22Rv1 (cell line): Measurements from ENCODE around the gene UBXN11.
"Not testable (repeated sequence)": the region's sequence is repeated elsewhere in the genome, so short reads cannot be mapped to it uniquely, and the experiment has no call there.

Experiments used
- H3K27ac ChIP-seq: fragments of 450-650 bp; 2 replicates; pipeline ENCODE4 v1.5.1; 2017
- ZFX ChIP-seq: fragments of 450-650 bp; IDR thresholded peaks from 2 replicates; pipeline ENCODE4 v1.6.1; 2017; ENCODE audit warnings: antibody characterized with exemption, borderline replicate concordance
- TF ChIP-seq, protein P1 (sequence below): fragments of 450-650 bp; IDR thresholded peaks from 2 replicates; pipeline ENCODE4 v1.5.1; 2017; ENCODE audit warnings: mild to moderate bottlenecking

The UBXN11 gene

DNA sequence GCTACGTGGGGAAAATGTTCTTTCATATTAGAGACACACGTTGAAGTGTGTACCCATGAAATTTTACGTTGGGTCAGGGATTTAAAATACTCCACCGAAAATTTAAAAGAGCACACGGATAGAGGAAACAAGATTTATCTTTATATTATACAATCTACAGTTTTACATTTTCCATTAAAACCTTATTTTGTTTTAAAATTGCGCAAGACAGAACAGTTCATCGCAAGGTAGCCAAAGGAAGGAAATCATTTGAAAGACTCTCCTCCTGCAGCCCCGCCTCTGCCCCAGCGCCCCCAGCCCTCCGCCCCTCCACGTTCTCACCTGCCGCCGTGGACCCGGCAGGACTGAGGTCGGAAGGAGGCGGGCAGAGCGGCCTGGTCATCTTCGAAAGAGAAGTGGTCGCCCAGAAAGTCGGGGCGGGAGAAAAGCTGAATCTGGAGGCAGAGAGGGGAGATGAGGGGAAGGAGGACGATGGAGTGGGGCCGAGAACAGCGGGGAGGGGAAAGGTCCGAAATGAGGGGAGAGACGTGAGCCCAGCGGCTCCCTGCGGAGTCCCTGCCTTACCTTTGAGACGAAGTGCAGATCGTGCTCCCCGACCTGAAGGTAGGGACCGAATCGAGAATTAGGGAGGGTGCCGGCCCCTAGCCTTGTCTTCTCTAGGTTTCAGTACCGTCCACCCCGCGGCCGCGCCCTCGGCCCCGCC, 29.5 kb upstream of the UBXN11 start:
- TF ChIP-seq ZFX: no peak
- TF ChIP-seq, protein P1, sequence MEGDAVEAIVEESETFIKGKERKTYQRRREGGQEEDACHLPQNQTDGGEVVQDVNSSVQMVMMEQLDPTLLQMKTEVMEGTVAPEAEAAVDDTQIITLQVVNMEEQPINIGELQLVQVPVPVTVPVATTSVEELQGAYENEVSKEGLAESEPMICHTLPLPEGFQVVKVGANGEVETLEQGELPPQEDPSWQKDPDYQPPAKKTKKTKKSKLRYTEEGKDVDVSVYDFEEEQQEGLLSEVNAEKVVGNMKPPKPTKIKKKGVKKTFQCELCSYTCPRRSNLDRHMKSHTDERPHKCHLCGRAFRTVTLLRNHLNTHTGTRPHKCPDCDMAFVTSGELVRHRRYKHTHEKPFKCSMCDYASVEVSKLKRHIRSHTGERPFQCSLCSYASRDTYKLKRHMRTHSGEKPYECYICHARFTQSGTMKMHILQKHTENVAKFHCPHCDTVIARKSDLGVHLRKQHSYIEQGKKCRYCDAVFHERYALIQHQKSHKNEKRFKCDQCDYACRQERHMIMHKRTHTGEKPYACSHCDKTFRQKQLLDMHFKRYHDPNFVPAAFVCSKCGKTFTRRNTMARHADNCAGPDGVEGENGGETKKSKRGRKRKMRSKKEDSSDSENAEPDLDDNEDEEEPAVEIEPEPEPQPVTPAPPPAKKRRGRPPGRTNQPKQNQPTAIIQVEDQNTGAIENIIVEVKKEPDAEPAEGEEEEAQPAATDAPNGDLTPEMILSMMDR: no peak
- peak overlapping the region; percentile 48 for H3K27ac ChIP-seq

DNA sequence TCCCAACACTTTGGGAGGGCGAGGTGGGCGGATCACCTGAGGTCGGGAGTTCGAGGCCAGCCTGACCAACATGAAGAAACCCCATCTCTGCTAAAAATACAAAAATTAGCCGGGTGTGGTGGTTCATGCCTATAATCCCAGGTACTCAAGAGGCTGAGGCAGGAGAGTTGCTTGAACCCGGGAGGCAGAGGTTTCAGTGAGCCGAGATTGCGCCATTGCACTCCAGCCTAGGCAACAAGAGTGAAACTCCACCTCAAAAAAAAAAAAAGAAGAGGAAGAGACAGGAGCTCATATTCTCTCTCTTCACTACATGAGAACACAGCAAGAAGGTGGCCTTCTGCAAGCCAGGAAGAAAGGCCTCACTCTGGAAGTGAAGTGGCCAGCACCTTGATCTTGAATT, 26.9 kb upstream of the UBXN11 start:
- not testable (repeated sequence) for H3K27ac ChIP-seq

DNA sequence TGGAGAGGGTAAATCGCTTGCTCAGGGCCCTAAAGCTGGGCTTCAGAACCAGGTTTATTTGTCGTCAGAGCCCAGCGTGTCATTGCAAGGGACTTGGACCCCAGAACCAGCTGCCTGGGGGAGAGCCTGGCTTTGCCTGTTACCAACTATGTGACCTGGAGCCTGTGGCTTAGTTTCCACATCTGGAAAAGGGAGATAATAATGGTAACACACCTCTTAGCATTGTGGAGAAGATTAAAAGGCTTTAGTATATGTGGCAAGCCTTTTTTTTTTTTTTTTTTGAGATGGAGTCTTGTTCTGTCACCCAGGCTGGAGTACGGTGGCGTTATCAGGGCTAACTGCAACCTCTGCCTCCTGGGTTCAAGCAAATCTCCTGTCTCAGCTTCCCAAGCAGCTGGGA, 23.8 kb upstream of the UBXN11 start:
- H3K27ac ChIP-seq: no peak overlapping the region
- TF ChIP-seq ZFX: no peak
- TF ChIP-seq, protein P1: no peak

DNA sequence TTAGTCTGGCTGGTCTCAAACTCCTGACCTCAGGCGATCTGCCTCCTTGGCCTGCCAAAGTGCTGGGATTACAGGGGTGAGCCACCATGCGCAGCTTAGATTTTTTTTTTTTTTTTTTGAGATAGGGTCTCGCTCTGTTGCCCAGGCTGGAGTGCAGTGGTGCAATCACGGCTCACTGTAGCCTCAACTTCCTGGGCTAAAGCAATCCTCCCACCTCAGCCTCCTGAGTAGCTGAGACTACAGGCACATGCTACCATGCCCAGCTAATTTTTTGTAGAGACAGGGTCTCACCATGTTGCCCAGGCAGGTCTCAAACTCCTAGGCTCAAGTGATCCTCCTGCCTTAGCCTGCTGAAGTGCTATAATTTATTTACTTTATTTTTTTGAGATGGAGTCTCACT, 22.9 kb upstream of the UBXN11 start:
- H3K27ac ChIP-seq: not testable (repeated sequence)

DNA sequence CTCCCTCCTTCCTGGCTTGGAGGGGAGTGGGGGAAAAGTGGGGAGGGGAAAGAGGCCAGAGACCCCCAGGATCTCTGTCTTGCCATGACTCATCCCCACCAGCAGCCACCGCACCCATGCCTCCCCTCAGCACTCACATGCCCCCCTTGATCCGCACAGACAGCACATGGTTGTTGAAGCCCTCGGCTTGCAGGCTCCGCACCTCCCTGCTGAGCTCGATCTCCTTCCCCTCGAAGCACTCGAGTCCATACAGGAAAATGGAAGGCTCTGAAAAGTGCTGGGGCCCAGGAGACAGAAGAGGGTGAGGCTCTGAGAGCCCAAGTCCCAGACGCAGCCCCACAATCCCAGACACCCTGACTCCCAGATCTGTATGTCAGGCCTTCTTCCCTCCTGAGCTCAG, 22.2 kb upstream of the UBXN11 start:
- no peak overlapping the region for H3K27ac ChIP-seq
- TF ChIP-seq ZFX: no peak
- TF ChIP-seq, protein P1: no peak

DNA sequence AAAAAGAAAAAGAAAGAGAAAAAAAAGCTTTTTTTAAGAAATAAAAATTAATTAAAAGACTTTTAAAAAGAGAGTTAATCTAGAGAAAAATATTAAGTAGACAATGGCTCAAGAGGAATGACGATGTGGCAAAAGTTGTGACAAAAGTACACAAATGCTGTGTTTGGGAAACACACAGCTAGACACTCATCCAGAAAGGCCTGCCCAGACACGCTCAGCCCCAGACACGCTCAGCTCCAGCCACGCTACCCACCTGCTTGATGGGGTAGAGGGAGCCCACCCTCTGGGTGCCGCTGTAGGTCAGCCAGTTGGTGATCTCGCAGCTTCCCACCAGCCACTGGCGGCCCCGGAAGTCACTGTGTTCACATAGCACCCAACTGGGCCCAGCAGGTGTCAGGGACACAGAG, 21.5 kb upstream of the UBXN11 start:
- TF ChIP-seq, protein P1: no peak
- no peak for TF ChIP-seq ZFX
- H3K27ac ChIP-seq: no peak overlapping the region

DNA sequence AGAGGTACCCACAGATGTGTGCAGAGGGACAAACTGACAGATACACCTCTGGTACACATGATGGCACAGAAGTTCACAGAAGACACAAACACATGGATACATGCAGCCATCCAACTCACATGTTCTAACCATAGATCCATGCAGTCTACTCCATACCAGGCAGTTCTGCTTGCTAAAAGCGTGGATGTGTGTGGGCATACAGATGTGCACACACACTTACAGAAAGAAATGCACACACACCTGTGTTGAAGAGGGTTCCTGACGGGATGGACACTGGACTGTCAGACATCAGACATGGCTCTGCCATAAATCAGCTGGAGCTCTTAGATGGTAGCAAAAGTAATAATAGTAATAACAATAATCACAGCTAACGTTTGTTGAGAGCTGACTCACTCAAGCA, 18.1 kb upstream of the UBXN11 start:
- H3K27ac ChIP-seq: no peak overlapping the region
- no peak for TF ChIP-seq ZFX
- TF ChIP-seq, protein P1: no peak

DNA sequence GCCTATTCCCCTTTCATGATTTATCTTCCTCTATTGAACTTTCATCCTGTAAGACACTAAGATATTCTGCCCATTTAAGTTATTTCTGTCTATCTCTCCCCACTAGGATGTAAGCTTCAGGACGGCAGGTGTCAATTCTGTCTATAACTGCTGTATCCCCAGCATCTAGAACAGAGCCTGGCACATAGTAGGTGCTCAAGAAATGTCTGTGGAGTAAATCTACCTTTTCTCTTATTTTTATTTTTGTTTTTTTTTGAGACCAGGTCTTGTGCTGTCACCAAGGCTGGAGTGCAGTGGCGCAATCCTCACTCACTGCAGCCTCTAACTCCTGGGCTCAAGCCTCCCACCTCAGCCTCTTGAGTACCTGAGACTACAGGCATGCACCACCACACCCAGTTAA, 16.9 kb upstream of the UBXN11 start:
- no peak overlapping the region for H3K27ac ChIP-seq
- no peak for TF ChIP-seq ZFX
- TF ChIP-seq, protein P1: no peak
